ENCODE results near the gene TPRG1L.

TPRG1L gene

DNA sequence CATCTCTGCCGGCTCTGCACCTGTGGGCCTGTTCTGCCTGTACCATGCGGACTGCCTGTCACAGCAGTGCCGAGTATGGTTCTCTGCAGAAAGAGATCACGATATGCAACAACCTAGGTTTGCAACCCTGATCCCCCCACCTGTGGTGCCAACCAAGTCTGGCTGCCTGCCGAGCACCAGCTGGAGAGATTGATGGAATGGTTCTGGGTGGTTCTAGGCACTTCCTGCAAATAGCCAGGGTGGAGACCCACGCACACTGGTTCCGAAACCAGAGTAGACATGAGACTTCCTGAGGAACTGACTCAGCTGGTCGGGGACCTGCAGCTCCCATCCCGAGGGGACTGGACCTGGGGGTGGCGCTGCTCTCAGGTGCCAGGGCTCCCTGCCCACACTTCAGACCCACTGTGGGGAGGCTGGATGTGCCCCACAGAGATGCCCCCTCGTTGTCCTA lies 5.4 kb downstream of the TPRG1L start:
- no peak for DNase-seq

DNA sequence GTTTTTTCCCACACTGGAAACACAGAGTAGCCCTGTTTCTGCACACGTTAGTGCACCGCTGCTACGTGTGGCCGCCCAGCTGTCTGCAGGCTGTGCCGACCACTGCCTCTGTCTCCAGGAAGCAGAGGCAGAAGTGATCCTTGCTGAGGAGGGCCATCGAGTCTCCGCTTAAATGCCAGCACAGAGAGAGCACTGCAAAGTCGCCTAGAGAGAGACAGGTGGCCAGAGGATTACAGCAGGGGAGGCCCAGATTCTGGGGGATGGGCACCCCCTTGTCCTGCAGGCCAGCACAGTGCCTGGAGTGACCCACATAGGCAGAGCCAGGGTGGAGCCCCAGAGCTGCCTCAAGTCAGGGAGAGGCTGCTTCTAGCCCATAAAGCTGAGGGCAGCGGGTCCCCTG lies 6.1 kb downstream of the TPRG1L start:
- no peak for DNase-seq

DNA sequence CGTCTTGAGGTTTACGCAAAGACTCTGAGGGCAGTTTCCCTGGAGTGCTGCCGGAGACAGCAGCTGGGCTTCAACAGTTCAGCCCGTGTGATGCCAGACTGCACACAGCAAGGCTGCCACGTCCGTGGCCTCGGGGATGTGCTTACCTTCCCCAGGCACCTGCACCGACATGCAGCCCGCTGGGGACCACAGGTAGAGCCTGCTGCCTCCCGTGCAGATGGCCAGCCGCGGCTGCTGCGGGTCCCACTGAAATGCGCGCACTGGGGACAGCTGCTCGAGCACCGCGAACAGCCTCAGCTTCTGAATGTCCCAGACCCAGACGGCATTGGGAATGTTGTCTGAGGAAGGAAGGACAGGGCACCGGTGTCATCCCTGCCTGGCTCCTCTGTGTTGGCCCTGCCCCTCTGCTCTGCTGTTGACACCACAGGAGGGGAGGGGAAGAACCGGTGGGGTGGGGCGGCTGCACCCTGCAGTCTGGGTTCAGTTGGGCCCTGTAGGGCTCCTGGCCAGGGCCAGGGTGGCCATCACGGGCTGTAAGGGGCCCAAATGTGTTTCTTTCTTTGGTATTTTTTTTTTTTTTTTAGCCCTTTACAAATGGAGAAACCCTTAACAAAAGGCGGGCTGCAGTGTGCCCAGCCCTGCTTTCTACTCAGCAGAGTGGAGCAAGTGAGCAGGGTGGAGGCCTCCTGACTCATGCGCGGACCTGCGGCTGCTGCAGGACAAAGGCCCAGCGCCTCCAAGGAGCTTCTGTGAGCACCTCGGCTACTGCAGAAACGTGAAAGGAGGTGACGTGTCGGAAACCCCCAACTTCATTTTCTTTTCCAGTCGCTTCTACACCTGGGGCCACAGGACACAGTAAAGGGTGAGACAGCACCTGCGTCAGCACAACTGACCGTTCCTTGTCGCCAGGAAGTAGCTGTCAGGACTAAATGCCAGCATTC lies 6.8 kb downstream of the TPRG1L start:
- no peak for DNase-seq

DNA sequence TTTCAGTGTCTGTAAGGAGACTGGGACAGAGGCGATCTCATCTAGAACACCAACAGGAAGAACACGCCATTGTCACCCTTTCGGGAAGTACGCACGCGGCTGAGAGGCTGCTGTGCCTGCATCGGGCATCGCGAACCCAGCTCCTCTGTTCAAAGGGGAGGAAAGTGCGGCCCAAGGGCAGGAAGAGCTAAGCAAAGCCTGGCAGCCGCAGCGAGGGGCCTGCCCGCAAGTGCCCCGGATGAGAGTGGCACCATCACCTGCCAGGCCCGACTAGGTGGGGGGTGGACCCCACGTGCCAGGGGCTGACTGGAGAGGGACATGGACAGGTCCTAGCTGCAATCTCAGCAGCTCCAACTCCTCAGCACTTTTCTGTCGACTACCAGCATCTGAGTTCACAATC lies 7.5 kb downstream of the TPRG1L start:
- no peak for DNase-seq

DNA sequence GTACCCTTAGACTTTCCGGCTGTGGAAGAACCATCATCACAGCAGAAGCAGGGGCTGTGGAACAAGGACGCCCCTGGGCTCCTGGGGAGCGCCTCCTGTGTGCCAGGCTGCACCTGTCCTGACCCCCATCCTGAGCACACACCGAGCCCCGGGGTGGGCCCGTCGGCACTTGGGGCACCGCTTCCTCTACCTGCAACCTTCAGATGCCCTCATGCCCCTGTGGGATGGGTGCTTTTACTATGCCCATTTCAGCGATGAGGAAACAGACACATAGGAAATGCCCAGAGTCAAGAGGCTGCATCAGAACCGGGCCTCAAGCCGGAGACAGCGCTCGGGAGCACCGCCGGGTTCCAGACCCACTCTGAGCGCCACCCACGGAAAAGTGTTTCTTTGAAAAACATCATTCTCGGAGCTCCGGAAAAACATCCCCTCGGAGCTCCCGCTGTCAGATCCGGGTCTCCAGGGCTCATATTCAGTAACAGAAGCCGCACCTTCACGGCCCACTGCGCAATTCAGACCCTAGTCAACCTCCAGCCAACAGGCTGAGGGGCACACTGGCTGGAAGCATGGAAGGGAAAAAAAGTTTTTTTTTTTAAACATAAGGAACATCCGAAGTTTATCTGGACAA lies 8.0 kb downstream of the TPRG1L start:
- no peak for DNase-seq

DNA sequence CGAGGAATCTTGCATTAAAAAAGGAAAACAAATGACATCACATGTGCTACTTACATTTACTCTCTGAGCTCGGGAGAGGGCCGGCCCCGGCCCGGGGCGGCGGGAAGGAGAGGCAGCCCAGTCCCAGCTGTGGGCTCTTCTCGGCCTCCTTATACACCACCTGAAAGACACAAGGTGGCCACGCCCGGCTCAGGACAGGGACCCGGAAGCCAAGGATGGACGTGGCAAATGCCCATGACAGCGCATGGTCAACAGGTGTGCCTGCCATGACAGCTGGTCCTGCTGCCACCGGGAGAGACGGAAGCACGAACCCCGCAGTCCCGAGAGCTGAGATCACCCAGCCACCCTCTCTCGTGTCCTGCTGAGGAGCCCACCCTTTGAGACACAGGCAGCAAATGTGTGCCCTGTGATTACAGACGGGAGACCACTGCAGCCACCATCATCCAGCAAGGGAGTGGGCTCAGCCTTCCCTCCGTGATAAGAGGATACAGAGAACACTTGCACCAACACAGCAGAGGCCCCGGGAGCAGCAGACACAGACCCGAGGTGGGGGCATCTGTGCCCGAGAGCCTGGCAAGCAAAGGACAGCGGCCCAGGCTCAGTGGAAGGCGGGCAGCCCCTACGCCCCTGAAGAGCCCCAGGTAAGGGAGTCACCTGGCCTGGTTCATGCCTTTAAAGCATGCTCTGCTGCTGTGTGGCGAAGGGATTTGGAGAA lies 8.7 kb downstream of the TPRG1L start:
- DNase-seq, result no peak

DNA sequence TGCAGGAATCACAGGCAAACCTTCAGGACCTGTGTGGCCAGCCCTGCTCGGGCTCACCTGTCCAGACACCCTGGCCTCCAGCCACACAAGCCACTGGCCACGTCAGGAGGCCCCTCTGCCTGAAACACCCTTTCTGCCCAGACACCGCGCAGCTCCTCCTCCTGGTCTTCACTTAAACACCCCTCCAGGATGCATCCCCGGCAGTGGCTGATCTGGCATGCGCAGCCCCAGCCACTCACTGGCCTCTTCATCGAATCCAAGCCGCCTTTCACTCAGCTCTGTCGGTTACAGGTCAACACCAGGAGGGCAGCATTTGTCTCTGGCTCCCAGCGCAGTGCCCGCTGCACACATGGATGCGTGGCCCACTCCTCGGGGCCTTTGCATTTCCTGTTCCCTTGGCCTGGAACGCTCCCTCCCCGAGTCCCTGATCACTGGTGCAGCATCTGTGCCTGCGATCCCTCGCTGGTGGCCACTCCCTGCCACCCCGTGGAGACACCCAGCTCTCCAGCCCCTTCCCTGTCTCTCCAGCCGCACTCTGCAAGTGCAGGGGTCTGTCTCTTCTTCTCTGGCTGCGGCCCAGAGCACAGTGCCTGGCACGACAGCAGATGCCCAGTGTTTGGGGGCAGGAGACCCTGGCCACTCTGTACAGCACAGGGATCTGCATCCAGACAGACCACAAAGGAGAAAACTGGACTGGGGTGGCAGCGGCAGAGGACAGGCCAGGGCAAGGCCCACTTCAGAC lies 9.4 kb downstream of the TPRG1L start:
- no peak for DNase-seq

DNA sequence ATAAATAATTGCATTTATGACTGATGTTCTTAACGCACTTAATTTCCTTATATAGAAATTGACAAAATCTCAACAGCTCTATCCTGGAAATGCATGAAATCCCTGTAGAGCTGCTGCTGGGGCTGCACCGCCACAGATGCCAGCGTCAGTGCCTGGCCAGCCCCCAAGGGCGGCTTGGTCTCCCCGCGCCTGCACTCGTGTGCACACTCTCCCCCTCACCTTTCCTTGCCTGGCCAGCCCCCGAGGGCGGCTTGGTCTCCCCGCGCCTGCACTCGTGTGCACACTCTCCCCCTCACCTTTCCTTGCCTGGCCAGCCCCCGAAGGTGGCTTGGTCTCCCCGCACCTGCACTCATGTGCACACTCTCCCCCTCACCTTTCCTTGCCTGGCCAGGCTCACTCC lies 11.3 kb downstream of the TPRG1L start:
- no peak for DNase-seq

DNA sequence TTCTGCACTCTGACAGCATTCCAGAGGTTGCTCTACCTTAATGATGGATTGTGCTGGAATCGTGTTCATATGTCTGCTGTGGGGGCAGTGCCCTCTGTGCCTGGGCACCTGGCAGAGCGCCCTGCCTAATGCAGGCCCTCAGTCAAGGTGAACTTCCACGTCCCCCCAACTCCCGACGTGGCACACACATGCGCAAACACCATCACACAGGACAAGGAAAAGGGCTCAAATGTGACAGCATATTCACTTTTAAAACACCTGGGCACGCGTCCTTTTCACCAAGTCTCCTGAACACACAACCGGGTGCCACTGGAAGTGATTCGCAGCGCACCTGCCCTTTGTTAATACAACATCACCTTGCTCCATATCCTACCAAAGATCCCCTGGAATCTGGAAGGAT lies 11.7 kb downstream of the TPRG1L start:
- DNase-seq, result no peak

DNA sequence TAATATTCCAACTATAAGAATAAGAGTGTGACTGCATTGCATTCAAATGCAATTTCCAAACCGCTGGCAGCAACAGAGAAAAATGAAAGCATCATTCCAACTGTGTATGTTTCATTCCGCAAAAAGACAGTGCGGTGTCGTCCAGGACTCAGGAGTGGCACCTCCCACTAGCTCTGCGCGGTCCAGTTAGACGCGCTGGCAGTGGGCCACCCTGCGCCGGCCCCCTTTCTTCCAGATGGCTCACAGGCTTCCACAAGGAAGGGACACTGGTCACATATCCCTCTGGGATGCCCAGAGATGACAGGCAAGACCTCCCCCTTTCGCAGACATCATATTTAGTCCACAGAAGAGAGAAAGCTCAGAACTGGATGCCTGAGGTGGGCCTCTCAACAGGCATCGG lies 13.2 kb downstream of the TPRG1L start:
- DNase-seq, result no peak

DNA sequence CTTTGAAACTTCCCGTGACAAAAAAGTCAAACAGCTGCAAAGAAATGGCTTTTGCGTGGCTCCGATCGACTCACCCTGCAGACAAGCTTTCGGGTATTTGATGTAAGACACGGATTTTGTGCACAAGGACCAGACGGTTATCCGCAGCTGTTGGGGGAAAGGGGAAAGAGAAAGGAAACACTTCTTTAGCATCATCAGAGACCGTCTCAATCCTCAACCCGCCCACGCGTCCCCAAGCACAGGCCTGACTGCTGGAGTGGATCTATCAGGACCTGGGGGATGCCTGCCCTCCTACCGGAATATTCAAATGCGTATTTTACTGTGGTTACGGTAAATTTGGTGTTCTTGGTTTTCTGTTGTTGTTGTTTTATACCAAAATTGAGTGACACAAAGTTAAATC lies 13.9 kb downstream of the TPRG1L start:
- no peak for DNase-seq

DNA sequence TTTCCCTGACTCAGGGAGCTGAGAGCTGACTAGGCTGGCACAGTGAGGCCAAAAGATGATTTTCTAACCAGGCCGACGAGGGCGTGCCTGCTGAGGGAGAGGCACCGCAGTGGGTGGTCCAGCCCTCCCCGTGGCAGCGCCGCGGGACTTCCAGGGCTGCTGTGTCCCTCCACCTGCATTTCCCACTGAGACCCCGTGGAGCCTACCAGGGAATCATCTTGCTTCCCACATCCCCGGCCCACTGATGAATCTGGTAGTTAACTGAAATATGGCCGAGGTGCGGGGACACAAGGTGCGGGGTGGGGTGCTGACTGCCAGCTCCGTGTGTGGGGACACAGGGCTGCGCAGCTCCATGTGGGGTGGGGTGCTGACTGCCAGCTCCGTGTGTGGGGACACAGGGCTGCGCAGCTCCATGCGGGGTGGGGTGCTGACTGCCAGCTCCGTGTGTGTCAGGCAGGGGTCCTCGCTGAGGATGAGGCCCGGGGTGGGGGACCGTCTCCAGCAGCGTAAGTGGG lies 14.6 kb downstream of the TPRG1L start:
- DNase-seq, result no peak

DNA sequence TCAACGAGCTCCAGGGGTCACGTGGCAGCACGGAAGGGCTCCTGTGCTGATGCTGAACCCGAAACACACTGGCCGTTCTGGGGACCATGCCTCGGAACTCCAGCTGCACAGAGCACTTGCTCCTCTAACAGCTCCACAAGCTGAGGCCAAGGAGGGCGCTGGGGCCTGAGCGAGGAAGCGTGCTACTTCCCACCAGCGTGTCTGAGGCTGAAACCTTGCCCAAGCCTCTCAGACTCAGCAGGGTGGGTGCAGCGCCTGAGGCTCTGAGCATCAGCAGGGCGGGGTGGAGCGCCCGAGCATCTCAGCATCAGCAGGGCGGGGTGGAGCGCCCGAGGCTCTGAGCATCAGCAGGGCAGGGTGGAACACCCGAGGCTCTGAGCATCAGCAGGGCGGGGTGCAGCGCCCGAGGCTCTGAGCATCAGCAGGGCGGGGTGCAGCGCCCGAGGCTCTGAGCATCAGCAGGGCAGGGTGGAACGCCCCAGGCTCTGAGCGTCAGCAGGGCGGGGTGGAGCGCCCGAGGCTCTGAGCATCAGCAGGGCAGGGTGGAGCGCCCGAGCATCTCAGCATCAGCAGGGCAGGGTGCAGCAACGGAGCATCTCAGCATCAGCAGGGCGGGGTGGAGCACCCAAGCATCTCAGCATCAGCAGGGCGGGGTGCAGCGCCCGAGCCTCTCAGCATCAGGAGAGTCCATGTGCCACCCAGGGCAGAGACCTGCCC lies 15.5 kb downstream of the TPRG1L start:
- no peak for DNase-seq

DNA sequence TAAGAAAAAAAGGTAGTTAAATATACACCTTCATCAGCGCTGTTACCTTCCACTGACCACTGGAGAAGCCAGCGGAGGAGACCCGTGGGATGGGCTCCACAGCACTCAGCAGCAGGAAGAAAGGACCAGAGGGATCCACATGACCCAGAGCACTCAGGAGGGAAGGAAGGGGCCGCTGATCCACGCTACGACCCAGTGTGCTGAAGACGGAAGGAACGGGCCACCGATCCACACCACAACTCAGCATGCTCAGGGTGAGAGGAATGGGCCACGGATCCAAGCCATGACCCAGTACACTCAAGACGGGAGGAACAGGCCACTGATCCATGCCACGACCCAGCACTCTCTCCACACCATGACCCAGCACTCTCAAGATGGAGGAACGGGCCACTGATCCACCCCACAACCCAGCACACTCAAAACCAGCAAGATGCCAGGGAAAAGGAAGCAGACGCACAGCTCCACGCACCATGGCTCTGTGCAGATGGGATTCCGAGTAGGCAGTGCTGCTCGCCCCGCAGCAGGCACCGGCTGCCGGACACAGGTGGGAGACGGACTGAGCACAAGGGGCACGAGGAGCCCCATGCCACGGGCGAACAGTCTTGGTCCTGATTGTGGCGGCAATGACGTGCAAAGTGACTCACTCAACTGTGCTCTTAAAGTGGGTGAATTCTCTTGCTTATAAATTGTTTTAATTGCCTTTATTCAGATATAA lies 16.4 kb downstream of the TPRG1L start:
- no peak for DNase-seq

DNA sequence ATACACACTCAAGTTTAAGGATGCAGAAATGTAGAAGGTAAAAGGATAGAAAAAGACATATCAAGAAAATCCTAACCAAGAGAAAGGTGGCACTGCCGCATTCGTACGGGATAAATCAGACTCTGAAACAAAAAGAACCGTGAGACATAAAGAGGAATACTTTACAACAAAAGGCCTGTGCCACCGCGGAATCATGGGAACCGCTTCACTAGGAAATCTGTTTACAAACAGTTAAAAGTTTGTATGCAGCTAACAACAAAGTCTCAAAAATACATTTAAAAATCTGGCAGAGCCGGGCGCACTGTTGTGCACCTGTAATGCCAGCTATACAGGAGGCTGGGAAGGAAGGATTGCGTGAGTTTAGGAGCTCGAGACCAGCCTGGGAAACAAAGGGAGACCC lies 17.0 kb downstream of the TPRG1L start:
- no peak for DNase-seq

DNA sequence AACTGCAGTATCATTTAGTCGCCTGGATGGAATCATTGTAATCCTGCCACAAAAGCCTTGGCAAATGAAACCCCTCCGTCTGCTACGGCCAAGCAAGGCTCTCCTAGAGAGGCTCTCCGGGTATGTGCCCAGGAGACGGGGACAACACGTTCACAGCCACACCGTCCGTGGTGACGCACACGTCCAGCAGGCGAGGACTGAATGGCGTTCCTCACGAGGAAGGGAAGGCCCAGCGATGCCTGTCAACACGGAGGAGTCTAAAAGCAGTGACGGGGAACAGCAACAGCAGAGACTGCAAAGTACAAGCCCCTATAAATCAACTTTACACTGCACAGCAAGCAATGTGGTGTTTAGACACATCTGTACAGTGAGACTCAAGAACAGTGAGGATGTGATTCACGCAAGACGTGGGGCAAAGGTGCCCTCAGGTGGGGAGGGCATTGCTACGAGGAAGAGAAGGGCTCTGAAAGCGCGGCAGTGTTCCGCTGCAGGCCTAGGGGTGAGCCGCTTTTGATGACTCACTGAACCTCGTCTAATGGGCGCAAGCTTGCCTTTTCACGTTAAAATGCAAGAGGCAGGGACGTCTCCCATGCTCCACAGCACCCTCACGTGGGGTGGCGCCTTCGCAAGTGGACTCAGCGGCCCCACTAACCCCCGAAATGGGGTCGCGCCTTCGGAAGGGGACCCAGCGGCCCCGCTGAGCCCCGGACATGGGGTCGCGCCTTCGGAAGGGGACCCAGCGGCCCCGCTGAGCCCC lies 18.3 kb downstream of the TPRG1L start:
- no peak for DNase-seq

DNA sequence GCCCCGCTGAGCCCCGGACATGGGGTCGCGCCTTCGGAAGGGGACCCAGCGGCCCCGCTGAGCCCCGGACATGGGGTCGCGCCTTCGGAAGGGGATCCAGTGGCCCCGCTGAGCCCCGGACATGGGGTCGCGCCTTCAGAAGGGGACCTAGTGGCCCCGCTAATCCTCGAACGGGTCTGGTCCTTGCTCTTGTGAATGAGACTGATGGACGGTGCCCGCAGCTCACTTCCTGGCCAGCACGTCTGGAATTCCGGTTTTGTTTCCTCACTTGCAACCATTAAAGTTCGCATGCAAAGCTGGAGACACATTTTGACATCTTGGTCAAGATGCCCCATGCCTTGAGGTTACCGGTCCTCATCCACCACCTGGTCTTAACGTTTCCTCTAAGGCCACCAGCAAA lies 19.5 kb downstream of the TPRG1L start:
- DNase-seq, result no peak

DNA sequence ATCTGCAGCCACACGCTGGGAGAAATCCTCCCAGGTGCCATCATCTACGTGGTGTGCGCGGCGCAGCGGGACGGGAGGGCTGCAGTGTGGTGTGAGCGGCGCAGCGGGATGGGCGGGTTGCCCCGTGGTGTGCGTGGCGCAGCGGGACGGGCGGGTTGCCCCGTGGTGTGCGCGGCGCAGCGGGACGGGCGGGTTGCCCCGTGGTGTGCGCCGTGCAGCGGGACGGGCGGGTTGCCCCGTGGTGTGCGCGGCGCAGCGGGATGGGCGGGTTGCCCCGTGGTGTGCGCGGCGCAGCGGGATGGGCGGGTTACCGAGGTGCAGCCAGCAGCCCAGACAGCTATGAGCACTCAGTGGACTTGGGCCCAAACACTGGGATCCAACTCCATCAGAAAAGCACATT lies 20.4 kb downstream of the TPRG1L start:
- DNase-seq, result no peak

DNA sequence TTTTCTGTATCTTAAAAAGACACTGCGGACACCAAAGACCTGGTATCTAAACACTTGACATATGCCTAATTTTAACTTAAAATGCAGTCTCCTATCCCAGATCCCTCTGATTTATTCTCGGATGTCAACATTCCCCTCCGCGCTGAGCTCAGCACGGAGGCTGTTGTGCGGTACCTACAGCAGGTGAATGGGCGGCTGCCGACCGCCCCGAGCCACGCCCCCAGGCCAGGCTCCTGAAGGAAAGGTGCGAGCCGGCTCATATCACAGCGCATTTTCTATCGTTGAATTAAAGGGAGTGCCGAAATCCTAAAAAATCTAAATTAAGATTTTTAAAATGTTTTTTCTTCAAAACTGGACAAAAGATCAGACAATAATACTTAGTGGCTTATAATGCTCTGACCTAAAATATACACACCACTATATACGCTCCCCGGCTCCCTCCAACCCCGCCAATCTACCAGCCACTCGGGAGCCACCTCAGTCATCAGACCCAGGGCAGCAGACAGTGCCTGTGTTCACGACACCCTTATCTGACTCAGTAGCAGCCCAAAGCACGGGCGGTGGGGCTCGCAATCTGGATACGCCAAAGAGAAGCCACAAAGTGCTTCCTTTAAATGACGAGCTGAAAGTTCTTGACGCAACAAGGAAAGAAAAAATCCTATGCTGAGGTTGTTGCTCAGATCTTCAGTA lies 21.0 kb downstream of the TPRG1L start:
- DNase-seq, result no peak

DNA sequence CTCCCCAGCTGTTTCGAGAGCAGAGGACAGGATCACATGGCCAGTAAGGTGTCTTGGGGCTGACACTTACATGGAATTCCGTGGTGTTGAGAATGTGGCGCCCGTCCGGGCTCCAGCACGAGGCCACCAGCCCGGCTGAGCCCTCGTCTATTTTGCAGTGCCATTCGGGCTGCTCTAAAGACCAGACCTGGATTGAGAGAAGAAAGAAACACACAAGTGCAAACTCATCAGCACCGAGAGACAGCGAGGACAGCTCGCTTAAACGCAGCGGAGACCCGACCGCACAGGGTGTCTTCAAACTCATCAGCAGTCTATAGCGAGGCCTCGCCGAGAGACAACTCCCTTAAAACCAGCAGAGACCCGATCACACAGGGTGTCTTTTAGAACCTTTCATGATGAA lies 21.8 kb downstream of the TPRG1L start:
- DNase-seq, result no peak

All from activated CD4-positive, CD25-positive, alpha-beta regulatory T cell (primary cell).